GM19467 (cell line): Measurements from ENCODE around the gene MATN4.

Experiments used
- ATAC-seq: cut with Tn5 transposase; IDR thresholded peaks from one replicate; pipeline ENCODE4 v1.9.1; 2021; ENCODE audit warnings: mild to moderate bottlenecking, moderate library complexity; ENCODE audit not compliant: unreplicated experiment

Gene MATN4

GRCh38 chr20:45254383-45255262, 53.5 kb downstream of the MATN4 start, which contains the start of gene SLPI:
Gene SLPI (minus strand): TSS chr20:45254564. CDS start chr20:45254543, 21 bp downstream.
- ATAC-seq = no peak

- ATAC-seq = no peak
Measured at GRCh38 chr20:45253261-45253660, 54.8 kb downstream of the MATN4 start.

- no peak for ATAC-seq
Measured at GRCh38 chr20:45251884-45252560, 56.1 kb downstream of the MATN4 start.

- ATAC-seq = no peak
Measured at GRCh38 chr20:45248609-45249008, 59.5 kb downstream of the MATN4 start.

GRCh38 chr20:45247865-45248264, 60.2 kb downstream of the MATN4 start:
- ATAC-seq = no peak

DNA sequence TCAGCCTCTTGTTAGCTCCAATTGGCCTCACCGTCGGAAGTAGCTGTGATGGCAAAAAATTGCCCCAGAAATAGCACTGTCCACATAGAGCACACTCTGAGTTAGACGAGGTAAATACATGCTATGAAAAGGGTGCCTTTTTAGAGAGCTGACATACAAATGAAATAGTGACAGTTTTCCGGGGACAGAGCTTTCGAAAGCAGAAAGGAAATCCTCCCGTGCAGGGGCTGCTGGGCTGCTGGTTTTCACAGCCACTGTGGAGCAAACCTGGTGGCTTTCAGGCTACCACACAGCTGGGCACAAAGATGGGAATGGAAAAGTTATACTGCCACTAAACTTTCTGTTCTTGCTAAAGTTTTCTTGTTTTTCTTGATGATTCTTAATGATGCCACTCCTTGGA, 62.0 kb downstream of the MATN4 start:
- no peak for ATAC-seq
